Measurements from ENCODE around the gene PPP1R14C.

The PPP1R14C gene

GRCh38 chr6:150153905-150154492 lies 11.2 kb downstream of the PPP1R14C start:
- no peak for DNase-seq (ENCODE audit: low read depth, low spot score)
- Histone ChIP-seq H3K9me3 (ENCODE audit: insufficient read depth, low read length) (no peaks in the 10 kb centered on the region), H3K4me1 (ENCODE audit: insufficient read depth, insufficient read length) (peaks cover 2% of the 10 kb centered on the region), H3K4me3 (ENCODE audit: insufficient read length, low read depth) (no peak overlapping the region), H3K27me3 (ENCODE audit: insufficient read depth, insufficient read length) (peaks cover 3% of the 10 kb centered on the region), H3K9ac (ENCODE audit: insufficient read length, low read depth) (no peak overlapping the region), H3K36me3 (ENCODE audit: insufficient read depth, insufficient read length, low read length) (no peaks in the 10 kb centered on the region)
- TF ChIP-seq YY1 (IDR thresholded peaks at IDR 0.05; ENCODE audit: insufficient read depth, insufficient read length), result no peak
- no peak for TF ChIP-seq SUZ12 (IDR thresholded peaks at IDR 0.05; ENCODE audit: extremely low read depth, insufficient read depth, insufficient read length)

- no peak overlapping the region for H3K9ac ChIP-seq (ENCODE audit: insufficient read length, low read depth)
- no peak for DNase-seq (ENCODE audit: low read depth, low spot score)
- no peaks in the 10 kb centered on the region for H3K36me3 ChIP-seq (ENCODE audit: insufficient read depth, insufficient read length, low read length)
- peaks cover 2% of the 10 kb centered on the region for H3K4me1 ChIP-seq (ENCODE audit: insufficient read depth, insufficient read length)
- no peak overlapping the region for H3K4me3 ChIP-seq (ENCODE audit: insufficient read length, low read depth)
- H3K9me3 ChIP-seq (ENCODE audit: insufficient read depth, low read length), result no peaks in the 10 kb centered on the region
- H3K27me3 ChIP-seq (ENCODE audit: insufficient read depth, insufficient read length), result peaks cover 3% of the 10 kb centered on the region
- TF ChIP-seq SUZ12 (IDR thresholded peaks at IDR 0.05; ENCODE audit: extremely low read depth, insufficient read depth, insufficient read length), result no peak
- no peak for TF ChIP-seq ZNF274 (IDR thresholded peaks at IDR 0.05; ENCODE audit: low read depth, low read length)
- no peak for TF ChIP-seq YY1 (IDR thresholded peaks at IDR 0.05; ENCODE audit: insufficient read depth, insufficient read length)
These were observed 13.6 kb downstream of the PPP1R14C start for GRCh38 chr6:150156460-150156859.

- Histone ChIP-seq H3K36me3 (ENCODE audit: insufficient read depth, insufficient read length, low read length) (no peaks in the 10 kb centered on the region), H3K9ac (ENCODE audit: insufficient read length, low read depth) (no peak overlapping the region), H3K4me1 (ENCODE audit: insufficient read depth, insufficient read length) (peaks cover 2% of the 10 kb centered on the region), H3K4me3 (ENCODE audit: insufficient read length, low read depth) (no peak overlapping the region), H3K9me3 (ENCODE audit: insufficient read depth, low read length) (no peaks in the 10 kb centered on the region), H3K27me3 (ENCODE audit: insufficient read depth, insufficient read length) (peaks cover 3% of the 10 kb centered on the region)
- TF ChIP-seq SUZ12 (IDR thresholded peaks at IDR 0.05; ENCODE audit: extremely low read depth, insufficient read depth, insufficient read length), result no peak
- TF ChIP-seq YY1 (IDR thresholded peaks at IDR 0.05; ENCODE audit: insufficient read depth, insufficient read length), result no peak
- no peak for TF ChIP-seq ZNF274 (IDR thresholded peaks at IDR 0.05; ENCODE audit: low read depth, low read length)
- DNase-seq (ENCODE audit: low read depth, low spot score), result no peak
These were observed 14.2 kb downstream of the PPP1R14C start for GRCh38 chr6:150157081-150157480.

GRCh38 chr6:150159757-150160156 lies 16.9 kb downstream of the PPP1R14C start:
- Histone ChIP-seq H3K4me1 (ENCODE audit: insufficient read depth, insufficient read length) (no peaks in the 10 kb centered on the region), H3K9ac (ENCODE audit: insufficient read length, low read depth) (no peak overlapping the region), H3K36me3 (ENCODE audit: insufficient read depth, insufficient read length, low read length) (no peaks in the 10 kb centered on the region), H3K4me3 (ENCODE audit: insufficient read length, low read depth) (no peak overlapping the region), H3K9me3 (ENCODE audit: insufficient read depth, low read length) (no peaks in the 10 kb centered on the region), H3K27me3 (ENCODE audit: insufficient read depth, insufficient read length) (no peaks in the 10 kb centered on the region)
- DNase-seq (ENCODE audit: low read depth, low spot score), result no peak
- TF ChIP-seq ZNF274 (IDR thresholded peaks at IDR 0.05; ENCODE audit: low read depth, low read length) (no peak), SUZ12 (IDR thresholded peaks at IDR 0.05; ENCODE audit: extremely low read depth, insufficient read depth, insufficient read length) (no peak), YY1 (IDR thresholded peaks at IDR 0.05; ENCODE audit: insufficient read depth, insufficient read length) (no peak)

GRCh38 chr6:150163970-150164369 lies 21.1 kb downstream of the PPP1R14C start:
- Histone ChIP-seq H3K9ac (ENCODE audit: insufficient read length, low read depth) (no peak overlapping the region), H3K9me3 (ENCODE audit: insufficient read depth, low read length) (no peaks in the 10 kb centered on the region), H3K4me1 (ENCODE audit: insufficient read depth, insufficient read length) (no peaks in the 10 kb centered on the region), H3K36me3 (ENCODE audit: insufficient read depth, insufficient read length, low read length) (no peaks in the 10 kb centered on the region), H3K4me3 (ENCODE audit: insufficient read length, low read depth) (no peak overlapping the region), H3K27me3 (ENCODE audit: insufficient read depth, insufficient read length) (no peaks in the 10 kb centered on the region)
- DNase-seq (ENCODE audit: low read depth, low spot score), result no peak
- TF ChIP-seq ZNF274 (IDR thresholded peaks at IDR 0.05; ENCODE audit: low read depth, low read length) (no peak), SUZ12 (IDR thresholded peaks at IDR 0.05; ENCODE audit: extremely low read depth, insufficient read depth, insufficient read length) (no peak), YY1 (IDR thresholded peaks at IDR 0.05; ENCODE audit: insufficient read depth, insufficient read length) (no peak)

GRCh38 chr6:150165020-150165702 lies 22.3 kb downstream of the PPP1R14C start:
- Histone ChIP-seq H3K4me3 (ENCODE audit: insufficient read length, low read depth) (no peak overlapping the region), H3K9ac (ENCODE audit: insufficient read length, low read depth) (no peak overlapping the region), H3K4me1 (ENCODE audit: insufficient read depth, insufficient read length) (no peaks in the 10 kb centered on the region), H3K36me3 (ENCODE audit: insufficient read depth, insufficient read length, low read length) (no peaks in the 10 kb centered on the region), H3K27me3 (ENCODE audit: insufficient read depth, insufficient read length) (no peaks in the 10 kb centered on the region), H3K9me3 (ENCODE audit: insufficient read depth, low read length) (no peaks in the 10 kb centered on the region)
- no peak for DNase-seq (ENCODE audit: low read depth, low spot score)
- TF ChIP-seq YY1 (IDR thresholded peaks at IDR 0.05; ENCODE audit: insufficient read depth, insufficient read length) (no peak), SUZ12 (IDR thresholded peaks at IDR 0.05; ENCODE audit: extremely low read depth, insufficient read depth, insufficient read length) (no peak), ZNF274 (IDR thresholded peaks at IDR 0.05; ENCODE audit: low read depth, low read length) (no peak)

GRCh38 chr6:150167479-150167873 lies 24.6 kb downstream of the PPP1R14C start:
- Histone ChIP-seq H3K9me3 (ENCODE audit: insufficient read depth, low read length) (no peaks in the 10 kb centered on the region), H3K4me1 (ENCODE audit: insufficient read depth, insufficient read length) (no peaks in the 10 kb centered on the region), H3K9ac (ENCODE audit: insufficient read length, low read depth) (no peak overlapping the region), H3K27me3 (ENCODE audit: insufficient read depth, insufficient read length) (no peaks in the 10 kb centered on the region), H3K4me3 (ENCODE audit: insufficient read length, low read depth) (no peak overlapping the region), H3K36me3 (ENCODE audit: insufficient read depth, insufficient read length, low read length) (no peaks in the 10 kb centered on the region)
- no peak for DNase-seq (ENCODE audit: low read depth, low spot score)
- TF ChIP-seq YY1 (IDR thresholded peaks at IDR 0.05; ENCODE audit: insufficient read depth, insufficient read length) (no peak), SUZ12 (IDR thresholded peaks at IDR 0.05; ENCODE audit: extremely low read depth, insufficient read depth, insufficient read length) (no peak), ZNF274 (IDR thresholded peaks at IDR 0.05; ENCODE audit: low read depth, low read length) (no peak)
